HCT116 (cell line): ENCODE measurements around the gene PICALM. TPM values are rescaled to one million over a fixed set of nuclear protein-coding genes. Genes with fewer than 3 reads are reported as not detected.

Source experiments
- ATAC-seq: fragments of 200-7000 bp; cut with Tn5 transposase; 2 replicates; pipeline ENCODE4 v1.9.1; 2020; ENCODE audit warnings: mild to moderate bottlenecking, moderate library complexity
- BruUV-seq: library from RNA; stranded (reverse); fragments of 400-500 nt; replicated peaks from 2 replicates; lab custom pipeline; 2021; lab: Mats Ljungman, UMichigan
- CTCF ChIA-PET: fragments of 300-600 bp; sonication (Branson Sonifier 250); formaldehyde crosslinking; loops from one replicate; lab custom pipeline; 2021; ENCODE audit warnings: antibody characterized with exemption; lab: Charles Lee
- POLR2A ChIA-PET: fragments of 300-600, 350-600 bp; sonication (Branson Sonifier 250); formaldehyde crosslinking; loops from one replicate; lab custom pipeline; 2021; ENCODE audit warnings: antibody characterized with exemption; lab: Charles Lee
- RAD21 ChIA-PET, 2 experiments: fragments of 300-600 bp; sonication (Branson Sonifier 250); formaldehyde crosslinking; loops; one replicate each; lab custom pipeline; 2023; ENCODE audit warnings: low total read pairs in 2 of 2; ENCODE audit not compliant: uncharacterized antibody in 2 of 2, unreplicated experiment in 2 of 2, low non-redundant PET in 1 of 2; lab: Charles Lee
- DNase-seq: peaks from one replicate; pipeline ENCODE4 v3.0.0-alpha.2; 2010; ENCODE audit warnings: low read depth, low spot score
- H2AFZ ChIP-seq: fragments of 200-600 bp; shearing (Covaris generic), sonication (generic); 2 replicates; pipeline ENCODE4 v1.6.1; 2017; ENCODE audit warnings: low read depth, mixed run types, mixed read lengths, antibody characterized with exemption, low read length; ENCODE audit not compliant: poor library complexity, severe bottlenecking
- H3K27ac ChIP-seq: 2 replicates; pipeline ENCODE4 v1.5.1; 2012; ENCODE audit warnings: low read depth, low read length
- H3K27me3 ChIP-seq: fragments of 200-600 bp; sonication (generic); 2 replicates; pipeline ENCODE4 v1.6.1; 2016; ENCODE audit warnings: mixed run types, low read length, mixed read lengths; ENCODE audit not compliant: insufficient read depth
- H3K36me3 ChIP-seq, 2 experiments: fragments of 200-500 bp in 1 of 2; fragments of 200-600 bp in 1 of 2; sonication (Bioruptor generic) in 1 of 2; sonication (generic) in 1 of 2; 2 replicates each; pipeline versions ENCODE4 v1.5.1 to v1.6.1; 2014 to 2016; ENCODE audit warnings: low read length in 2 of 2, inconsistent platforms in 1 of 2, mixed read lengths in 1 of 2, mixed run types in 1 of 2; ENCODE audit not compliant: insufficient read depth in 2 of 2, control insufficient read depth in 1 of 2
- H3K4me1 ChIP-seq, 2 experiments: fragments of 200-600 bp in 1 of 2; sonication (generic) in 1 of 2; 2 replicates each; pipeline versions ENCODE4 v1.5.1 to v1.6.1; 2012 to 2017; ENCODE audit warnings: low read length in 2 of 2, inconsistent platforms in 1 of 2, mild to moderate bottlenecking in 1 of 2, mixed read lengths in 1 of 2, mixed run types in 1 of 2, moderate library complexity in 1 of 2; ENCODE audit not compliant: insufficient read depth in 2 of 2, control insufficient read depth in 1 of 2
- H3K4me2 ChIP-seq: fragments of 200-600 bp; sonication (generic); 2 replicates; pipeline ENCODE4 v1.6.1; 2017; ENCODE audit warnings: mixed run types, low read length, mixed read lengths
- H3K4me3 ChIP-seq, 2 experiments: fragments of 200-600 bp in 1 of 2; sonication (generic) in 1 of 2; replicated peaks in 1 of 2; 2 replicates each; pipeline ENCODE4 v1.5.1; 2011 to 2016; ENCODE audit warnings: low read length in 2 of 2, control low read depth in 1 of 2, low read depth in 1 of 2, mild to moderate bottlenecking in 1 of 2, mixed read lengths in 1 of 2, mixed run types in 1 of 2
- H3K79me2 ChIP-seq: fragments of 200-600 bp; sonication (generic); 2 replicates; pipeline ENCODE4 v1.6.1; 2017; ENCODE audit warnings: mild to moderate bottlenecking, mixed run types, low read length, moderate library complexity, mixed read lengths; ENCODE audit not compliant: insufficient read depth
- H3K9ac ChIP-seq: fragments of 200-600 bp; sonication (generic); 2 replicates; pipeline ENCODE4 v1.6.1; 2016; ENCODE audit warnings: low read length, mixed read lengths
- H3K9me2 ChIP-seq: fragments of 200-600 bp; sonication (generic), shearing (Covaris generic); 2 replicates; pipeline ENCODE4 v1.6.1; 2017; ENCODE audit warnings: mixed run types, mild to moderate bottlenecking, moderate library complexity; ENCODE audit not compliant: insufficient read depth
- H3K9me3 ChIP-seq, 2 experiments: fragments of 200-500 bp in 1 of 2; fragments of 200-600 bp in 1 of 2; sonication (Bioruptor generic) in 1 of 2; sonication (generic) in 1 of 2; 2 replicates each; pipeline ENCODE4 v1.6.1; 2014 to 2017; ENCODE audit warnings: low read length in 2 of 2, mixed read lengths in 2 of 2, inconsistent platforms in 1 of 2, low read depth in 1 of 2, mild to moderate bottlenecking in 1 of 2, mixed run types in 1 of 2, moderate library complexity in 1 of 2; ENCODE audit not compliant: control insufficient read depth in 1 of 2, insufficient read depth in 1 of 2
- H4K20me1 ChIP-seq: fragments of 200-600 bp; sonication (generic), shearing (Covaris generic); 2 replicates; pipeline ENCODE4 v1.6.1; 2017; ENCODE audit warnings: mixed run types, mild to moderate bottlenecking, moderate library complexity; ENCODE audit not compliant: insufficient read depth
- CBX3 ChIP-seq: IDR thresholded peaks from 2 replicates; pipeline ENCODE4 v1.6.1; 2012; ENCODE audit warnings: low read depth
- CEBPB ChIP-seq: IDR thresholded peaks from 2 replicates; pipeline ENCODE4 v1.6.1; 2012; ENCODE audit warnings: low read depth
- EGR1 ChIP-seq: IDR thresholded peaks from 2 replicates; pipeline ENCODE4 v1.6.1; 2012; ENCODE audit warnings: low read depth
- EZH2phosphoT487 ChIP-seq: fragments of 200-600 bp; IDR thresholded peaks from 2 replicates; pipeline ENCODE4 v1.6.1; 2018; ENCODE audit warnings: antibody characterized with exemption, borderline replicate concordance
- FOSL1 ChIP-seq: IDR thresholded peaks from 2 replicates; pipeline ENCODE4 v1.6.1; 2012; ENCODE audit warnings: low read depth
- JUND ChIP-seq: IDR thresholded peaks from 2 replicates; pipeline ENCODE4 v1.6.1; 2012
- POLR2AphosphoS5 ChIP-seq: IDR thresholded peaks from 2 replicates; pipeline ENCODE4 v1.6.1; 2011; ENCODE audit warnings: mild to moderate bottlenecking, low read depth, low read length, moderate library complexity
- RAD21 ChIP-seq: IDR thresholded peaks from 2 replicates; pipeline ENCODE4 v1.6.1; 2012; ENCODE audit warnings: low read depth, mild to moderate bottlenecking
- SIN3A ChIP-seq: IDR thresholded peaks from 2 replicates; pipeline ENCODE4 v1.6.1; 2012; ENCODE audit warnings: low read depth
- YY1 ChIP-seq: IDR thresholded peaks from 2 replicates; pipeline ENCODE4 v1.6.1; 2011; ENCODE audit warnings: low read length, low read depth, moderate library complexity, mild to moderate bottlenecking; ENCODE audit not compliant: insufficient replicate concordance; ENCODE audit errors: extremely low read depth
- ZFX ChIP-seq: fragments of 450-650 bp; IDR thresholded peaks from 2 replicates; pipeline ENCODE4 v1.6.1; 2017
- ZNF274 ChIP-seq: fragments of 200-500 bp; sonication (Bioruptor generic); IDR thresholded peaks from 2 replicates; pipeline ENCODE4 v1.6.1; 2014; ENCODE audit warnings: mild to moderate bottlenecking, low read depth, low read length, inconsistent platforms
- intact Hi-C: fragments of 100-400 bp; cut with micrococcal nuclease; formaldehyde crosslinking; loops from 2 replicates; pipeline ENCODE4 v1.10.0; 2022
- total RNA-seq: library from RNA; stranded (reverse); gene quantifications from one replicate; pipeline ENCODE4 v1.2.1, GENCODE V29; 2021; ENCODE audit not compliant: unreplicated experiment
- TF ChIP-seq, protein P1 (sequence below), 3 experiments: fragments of 200-600 bp in 1 of 3; sonication (generic) in 1 of 3; IDR thresholded peaks in 2 of 3; conservative IDR thresholded peaks in 1 of 3; 2 replicates each; pipeline ENCODE4 v1.5.1; 2012 to 2017; ENCODE audit warnings: low read depth in 2 of 3, low read length in 2 of 3, antibody characterized with exemption in 1 of 3, borderline replicate concordance in 1 of 3, control low read depth in 1 of 3, mild to moderate bottlenecking in 1 of 3, mixed read lengths in 1 of 3, mixed run types in 1 of 3, moderate library complexity in 1 of 3; ENCODE audit not compliant: insufficient read depth in 1 of 3
- TF ChIP-seq, protein P2 (sequence below): IDR thresholded peaks from 2 replicates; pipeline ENCODE4 v1.6.1; 2012
- TF ChIP-seq, protein P3 (sequence below): IDR thresholded peaks from 2 replicates; pipeline ENCODE4 v1.6.1; 2012; ENCODE audit warnings: low read depth
- TF ChIP-seq, protein P4 (sequence below): IDR thresholded peaks from 2 replicates; pipeline ENCODE4 v1.6.1; 2012

The PICALM gene
- total RNA-seq, 1 experiment from 2014 or later = 90.6 TPM

DNA sequence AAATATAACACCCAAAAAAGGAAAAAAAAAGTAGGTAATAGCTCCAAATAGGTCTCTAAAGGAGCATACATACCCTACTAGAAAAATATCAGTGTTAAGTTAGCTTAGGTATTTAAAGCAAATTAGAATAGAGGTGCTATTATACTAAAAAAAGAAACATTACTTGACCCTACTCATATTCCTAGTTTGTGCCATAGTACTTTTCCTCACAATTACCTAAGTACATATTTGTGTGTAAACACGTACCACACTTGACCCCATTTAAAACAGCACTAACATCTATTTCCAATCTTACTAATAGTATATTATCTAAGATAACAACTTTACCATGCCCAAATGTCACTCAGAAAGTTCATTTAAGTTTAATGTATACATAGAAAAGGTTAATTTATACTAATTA, 57.7 kb downstream of the PICALM start:
- CTCF ChIA-PET = no interaction called here
- POLR2A ChIA-PET = no interaction called here
- no peak overlapping the region for H2AFZ ChIP-seq
- peaks cover 4 to 6% of the 10 kb centered on the region in 2 experiments; a peak in 2 of 4 replicates for H3K36me3 ChIP-seq
- DNase-seq = no peak
- RAD21 ChIA-PET = no interaction called here
- no peaks in the 10 kb centered on the region for H3K4me1 ChIP-seq
- H3K27ac ChIP-seq = no peak overlapping the region
- no peaks in the 10 kb centered on the region for H3K9me3 ChIP-seq
- no TSS peak for BruUV-seq
- no peaks in the 10 kb centered on the region for H3K9me2 ChIP-seq
- TF ChIP-seq ZNF274 (no peak), FOSL1 (no peak), POLR2AphosphoS5 (no peak), JUND (no peak), YY1 (no peak), CBX3 (no peak), EGR1 (no peak), SIN3A (no peak), CEBPB (no peak), RAD21 (no peak), ZFX (no peak), EZH2phosphoT487 (no peak)
- TF ChIP-seq, protein P1, sequence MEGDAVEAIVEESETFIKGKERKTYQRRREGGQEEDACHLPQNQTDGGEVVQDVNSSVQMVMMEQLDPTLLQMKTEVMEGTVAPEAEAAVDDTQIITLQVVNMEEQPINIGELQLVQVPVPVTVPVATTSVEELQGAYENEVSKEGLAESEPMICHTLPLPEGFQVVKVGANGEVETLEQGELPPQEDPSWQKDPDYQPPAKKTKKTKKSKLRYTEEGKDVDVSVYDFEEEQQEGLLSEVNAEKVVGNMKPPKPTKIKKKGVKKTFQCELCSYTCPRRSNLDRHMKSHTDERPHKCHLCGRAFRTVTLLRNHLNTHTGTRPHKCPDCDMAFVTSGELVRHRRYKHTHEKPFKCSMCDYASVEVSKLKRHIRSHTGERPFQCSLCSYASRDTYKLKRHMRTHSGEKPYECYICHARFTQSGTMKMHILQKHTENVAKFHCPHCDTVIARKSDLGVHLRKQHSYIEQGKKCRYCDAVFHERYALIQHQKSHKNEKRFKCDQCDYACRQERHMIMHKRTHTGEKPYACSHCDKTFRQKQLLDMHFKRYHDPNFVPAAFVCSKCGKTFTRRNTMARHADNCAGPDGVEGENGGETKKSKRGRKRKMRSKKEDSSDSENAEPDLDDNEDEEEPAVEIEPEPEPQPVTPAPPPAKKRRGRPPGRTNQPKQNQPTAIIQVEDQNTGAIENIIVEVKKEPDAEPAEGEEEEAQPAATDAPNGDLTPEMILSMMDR (IDR thresholded peaks at IDR 0.05 in 2 of 3, conservative IDR thresholded peaks at IDR 0.05 in 1 of 3; ENCODE audit: borderline replicate concordance in 1 of 3, insufficient read depth in 1 of 3, low read depth in 2 of 3, low read length in 2 of 3) = no peak
- TF ChIP-seq, protein P2, sequence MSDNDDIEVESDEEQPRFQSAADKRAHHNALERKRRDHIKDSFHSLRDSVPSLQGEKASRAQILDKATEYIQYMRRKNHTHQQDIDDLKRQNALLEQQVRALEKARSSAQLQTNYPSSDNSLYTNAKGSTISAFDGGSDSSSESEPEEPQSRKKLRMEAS = no peak
- TF ChIP-seq, protein P3, sequence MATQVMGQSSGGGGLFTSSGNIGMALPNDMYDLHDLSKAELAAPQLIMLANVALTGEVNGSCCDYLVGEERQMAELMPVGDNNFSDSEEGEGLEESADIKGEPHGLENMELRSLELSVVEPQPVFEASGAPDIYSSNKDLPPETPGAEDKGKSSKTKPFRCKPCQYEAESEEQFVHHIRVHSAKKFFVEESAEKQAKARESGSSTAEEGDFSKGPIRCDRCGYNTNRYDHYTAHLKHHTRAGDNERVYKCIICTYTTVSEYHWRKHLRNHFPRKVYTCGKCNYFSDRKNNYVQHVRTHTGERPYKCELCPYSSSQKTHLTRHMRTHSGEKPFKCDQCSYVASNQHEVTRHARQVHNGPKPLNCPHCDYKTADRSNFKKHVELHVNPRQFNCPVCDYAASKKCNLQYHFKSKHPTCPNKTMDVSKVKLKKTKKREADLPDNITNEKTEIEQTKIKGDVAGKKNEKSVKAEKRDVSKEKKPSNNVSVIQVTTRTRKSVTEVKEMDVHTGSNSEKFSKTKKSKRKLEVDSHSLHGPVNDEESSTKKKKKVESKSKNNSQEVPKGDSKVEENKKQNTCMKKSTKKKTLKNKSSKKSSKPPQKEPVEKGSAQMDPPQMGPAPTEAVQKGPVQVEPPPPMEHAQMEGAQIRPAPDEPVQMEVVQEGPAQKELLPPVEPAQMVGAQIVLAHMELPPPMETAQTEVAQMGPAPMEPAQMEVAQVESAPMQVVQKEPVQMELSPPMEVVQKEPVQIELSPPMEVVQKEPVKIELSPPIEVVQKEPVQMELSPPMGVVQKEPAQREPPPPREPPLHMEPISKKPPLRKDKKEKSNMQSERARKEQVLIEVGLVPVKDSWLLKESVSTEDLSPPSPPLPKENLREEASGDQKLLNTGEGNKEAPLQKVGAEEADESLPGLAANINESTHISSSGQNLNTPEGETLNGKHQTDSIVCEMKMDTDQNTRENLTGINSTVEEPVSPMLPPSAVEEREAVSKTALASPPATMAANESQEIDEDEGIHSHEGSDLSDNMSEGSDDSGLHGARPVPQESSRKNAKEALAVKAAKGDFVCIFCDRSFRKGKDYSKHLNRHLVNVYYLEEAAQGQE = no peak
- TF ChIP-seq, protein P4, sequence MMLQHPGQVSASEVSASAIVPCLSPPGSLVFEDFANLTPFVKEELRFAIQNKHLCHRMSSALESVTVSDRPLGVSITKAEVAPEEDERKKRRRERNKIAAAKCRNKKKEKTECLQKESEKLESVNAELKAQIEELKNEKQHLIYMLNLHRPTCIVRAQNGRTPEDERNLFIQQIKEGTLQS = no peak
- no peak overlapping the region for H3K9ac ChIP-seq
- no peak overlapping the region for H3K4me2 ChIP-seq
- intact Hi-C loops = no loop called here
- ATAC-seq = no peak
- H3K79me2 ChIP-seq = peaks cover 8% of the 10 kb centered on the region; the same call in 1 of the 2 replicates
- H3K4me3 ChIP-seq = no peak overlapping the region
- no peaks in the 10 kb centered on the region for H3K27me3 ChIP-seq
- no peaks in the 10 kb centered on the region for H4K20me1 ChIP-seq
